Stimulated activated CD4-positive, alpha-beta T cell treated with anti-CD3 and anti-CD28 coated beads, Interleukin-4, amount 100 ng/mL, for 48 hours (primary cell): ENCODE results near the gene NT5E.
"Not testable (repeated sequence)": the region's sequence is repeated elsewhere in the genome, so short reads cannot be mapped to it uniquely, and the experiment has no call there.

Experiments used
- DNase-seq, 2 donors: peaks; one replicate each; pipeline ENCODE4 v3.0.0-alpha.2; 2020; ENCODE audit warnings: low read depth in 2 of 2

NT5E gene

GRCh38 chr6:85493389-85493788, 43.5 kb downstream of the NT5E start:
- no peak for DNase-seq

GRCh38 chr6:85494547-85495536, 45.0 kb downstream of the NT5E start:
- DNase-seq: no peak

GRCh38 chr6:85496009-85496579, 46.2 kb downstream of the NT5E start:
- DNase-seq: no peak

GRCh38 chr6:85496856-85497255, 47.0 kb downstream of the NT5E start:
- DNase-seq: no peak

- DNase-seq: no peak
Measured at GRCh38 chr6:85498596-85499258, 48.8 kb downstream of the NT5E start.

- DNase-seq: peak in 1 of 2 donors; percentile 23
Measured at GRCh38 chr6:85506441-85507093, 56.7 kb downstream of the NT5E start.

GRCh38 chr6:85516168-85516567, 66.3 kb downstream of the NT5E start:
- no peak for DNase-seq

- DNase-seq: not testable (repeated sequence)
Measured at GRCh38 chr6:85524281-85524680, 74.4 kb downstream of the NT5E start.

GRCh38 chr6:85537055-85537494, 87.2 kb downstream of the NT5E start:
- DNase-seq: no peak

- DNase-seq: no peak
Measured at GRCh38 chr6:85544776-85545175, 94.9 kb downstream of the NT5E start.
